ENCODE results near the gene SEC62.

The SEC62 gene

GRCh38 chr3:170022336-170022735, 55.7 kb downstream of the SEC62 start:
- no peak for DNase-seq

DNA sequence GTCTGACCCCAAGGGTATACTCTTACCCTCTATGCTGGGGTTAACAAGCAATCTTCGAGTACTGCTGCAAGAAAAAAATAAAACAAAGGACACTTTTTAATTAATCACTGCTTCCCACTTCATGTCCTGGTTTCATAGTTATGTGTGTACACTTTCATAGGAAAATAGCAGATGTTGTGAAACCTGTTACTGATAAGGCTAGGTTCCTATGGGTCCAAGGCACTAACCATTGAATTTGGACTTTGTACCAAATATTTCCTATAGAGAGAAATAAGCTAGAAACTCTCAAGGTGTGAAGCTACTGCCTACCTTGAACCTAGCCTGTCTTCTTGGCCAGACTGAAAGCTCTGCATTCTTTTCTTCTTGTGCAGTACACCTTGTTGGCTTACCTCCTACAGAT, 56.6 kb downstream of the SEC62 start:
- DNase-seq = no peak

DNA sequence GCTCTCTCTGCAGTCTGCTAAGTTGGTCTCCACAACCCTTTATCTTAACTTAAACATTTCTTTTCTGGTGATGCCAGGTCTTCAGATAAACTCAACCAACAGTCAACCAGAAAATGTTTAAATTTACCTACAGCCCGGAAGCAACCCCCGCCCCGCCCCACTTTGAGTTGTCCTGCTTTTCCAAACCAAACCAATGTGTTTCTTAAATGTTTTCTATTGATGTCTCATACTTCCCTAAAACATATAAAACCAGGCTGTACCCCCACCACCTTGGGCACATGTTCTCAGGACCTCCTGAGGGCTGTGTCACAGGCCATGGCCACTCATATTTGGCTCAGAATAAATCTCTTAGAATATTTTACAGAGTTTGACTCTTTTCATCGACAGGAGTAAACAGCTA, 58.0 kb downstream of the SEC62 start:
- no peak for DNase-seq

- no peak for DNase-seq
Observed at GRCh38 chr3:170027233-170028102, 60.9 kb downstream of the SEC62 start.

DNA sequence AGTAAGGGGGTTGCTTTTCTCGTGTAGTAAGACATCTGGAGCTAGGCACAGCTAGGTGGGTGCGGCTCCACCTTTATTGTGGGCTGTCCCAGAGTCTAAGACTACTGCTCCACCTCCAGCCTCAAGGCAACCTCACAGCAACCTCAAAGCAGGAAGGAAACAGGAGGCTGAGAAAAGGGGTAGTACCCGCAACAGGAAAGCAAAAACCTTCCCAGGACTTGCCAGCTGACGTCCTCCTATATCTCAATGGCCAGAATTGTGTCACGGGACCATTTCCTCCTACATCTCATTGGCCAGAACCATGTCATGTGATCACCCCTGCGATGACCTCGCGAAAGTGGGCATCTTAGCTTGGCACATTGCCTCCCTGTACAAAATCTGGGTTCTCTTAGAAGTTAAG, 66.9 kb downstream of the SEC62 start:
- DNase-seq = no peak

GRCh38 chr3:170037463-170038433, 71.1 kb downstream of the SEC62 start, which contains the start of gene GPR160:
Gene GPR160 (plus strand): TSS chr3:170037995. CDS start chr3:170083973, 45,978 bp downstream.
- peak; percentile 3 for DNase-seq

DNA sequence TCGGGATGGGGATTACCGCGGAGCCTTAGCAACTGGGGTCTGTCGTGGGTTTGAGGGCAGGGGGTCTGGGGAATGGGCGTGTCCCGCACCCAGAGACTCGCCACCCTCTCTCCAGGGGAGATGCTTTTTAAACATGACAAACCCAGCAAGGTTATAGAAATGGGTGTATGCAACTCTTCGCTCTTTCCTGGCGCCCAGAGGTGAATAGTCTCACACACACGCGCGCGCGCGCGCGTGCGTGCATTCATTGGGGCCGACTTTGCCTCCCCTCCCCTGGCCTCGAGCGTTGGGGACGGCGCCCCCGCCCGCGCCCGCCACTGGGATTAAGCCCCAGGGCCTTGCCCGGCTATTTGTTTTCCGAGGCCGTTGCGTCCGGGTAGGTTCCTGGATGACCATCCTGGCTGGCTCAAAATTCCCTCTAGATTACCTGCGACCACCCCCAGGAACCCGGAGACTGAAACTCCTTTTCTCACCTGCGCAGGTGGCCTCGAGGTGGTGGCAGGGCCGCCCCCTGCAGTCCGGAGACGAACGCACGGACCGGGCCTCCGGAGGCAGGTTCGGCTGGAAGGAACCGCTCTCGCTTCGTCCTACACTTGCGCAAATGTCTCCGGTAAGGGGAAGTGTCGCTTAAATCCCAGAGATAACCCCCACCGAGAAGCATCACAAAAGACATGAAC, 72.0 kb downstream of the SEC62 start:
- DNase-seq = no peak

GRCh38 chr3:170040418-170040817, 73.8 kb downstream of the SEC62 start:
- DNase-seq = no peak

DNA sequence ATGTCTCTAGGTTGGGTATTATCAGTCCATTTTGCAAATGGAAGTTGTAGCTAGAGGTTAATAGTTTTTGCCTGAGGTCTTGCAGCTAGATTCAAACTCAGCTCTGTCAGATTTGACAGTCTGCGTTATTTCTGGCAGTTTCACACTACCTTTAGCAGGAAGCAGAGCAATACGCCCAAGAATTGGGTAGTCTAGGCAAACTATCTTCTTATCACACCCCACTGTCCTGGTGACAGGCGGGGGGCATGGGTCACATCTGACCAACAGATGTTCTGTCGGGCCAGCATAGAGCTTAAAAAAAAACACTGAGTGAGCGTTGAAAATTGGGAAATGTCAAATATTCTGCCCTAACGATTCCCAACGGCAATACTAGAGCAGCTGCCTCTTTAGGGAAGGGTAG, 76.9 kb downstream of the SEC62 start:
- no peak for DNase-seq

DNA sequence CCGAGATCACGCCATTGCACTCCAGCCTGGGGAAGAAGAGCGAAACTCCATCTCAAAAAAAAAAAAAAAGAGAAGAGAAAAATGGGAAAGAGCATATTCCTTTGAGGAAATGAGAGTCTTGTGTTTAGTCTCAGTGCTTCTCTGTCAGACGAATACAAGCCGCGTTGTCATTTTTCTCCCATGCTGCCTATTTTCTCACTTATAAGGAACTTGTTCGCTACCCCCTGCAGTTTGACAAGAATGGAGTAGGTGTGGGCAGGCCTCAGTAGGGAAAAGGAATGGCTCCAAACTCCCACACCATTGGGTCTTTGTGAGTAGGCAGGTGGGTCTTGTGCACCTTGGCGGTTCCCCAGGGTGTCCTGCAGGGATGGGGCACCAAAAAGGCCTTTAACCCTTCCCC, 77.7 kb downstream of the SEC62 start:
- no peak for DNase-seq

DNA sequence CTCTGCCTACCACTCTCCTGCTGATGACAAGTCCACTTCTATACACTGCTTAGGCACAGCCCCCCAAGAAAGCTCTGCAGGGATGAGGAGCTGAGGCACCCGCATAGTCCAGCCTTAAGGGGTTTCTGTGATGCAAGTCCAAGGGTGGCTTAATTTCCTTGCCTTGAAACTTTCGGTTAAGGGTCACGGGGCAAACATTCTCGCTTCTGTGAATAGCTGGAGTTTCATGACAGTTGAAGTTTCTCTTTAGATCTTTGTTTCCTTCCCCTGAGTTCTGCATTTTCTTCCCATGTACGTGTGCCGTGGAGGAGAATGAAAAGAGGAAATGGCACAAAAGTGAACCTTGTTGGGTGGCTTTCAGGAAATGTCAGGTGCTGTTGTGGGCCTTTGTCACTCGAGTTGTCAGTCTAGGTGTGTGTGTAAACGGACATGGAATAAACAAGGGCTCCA, 78.2 kb downstream of the SEC62 start:
- peak; percentile 8 for DNase-seq

DNA sequence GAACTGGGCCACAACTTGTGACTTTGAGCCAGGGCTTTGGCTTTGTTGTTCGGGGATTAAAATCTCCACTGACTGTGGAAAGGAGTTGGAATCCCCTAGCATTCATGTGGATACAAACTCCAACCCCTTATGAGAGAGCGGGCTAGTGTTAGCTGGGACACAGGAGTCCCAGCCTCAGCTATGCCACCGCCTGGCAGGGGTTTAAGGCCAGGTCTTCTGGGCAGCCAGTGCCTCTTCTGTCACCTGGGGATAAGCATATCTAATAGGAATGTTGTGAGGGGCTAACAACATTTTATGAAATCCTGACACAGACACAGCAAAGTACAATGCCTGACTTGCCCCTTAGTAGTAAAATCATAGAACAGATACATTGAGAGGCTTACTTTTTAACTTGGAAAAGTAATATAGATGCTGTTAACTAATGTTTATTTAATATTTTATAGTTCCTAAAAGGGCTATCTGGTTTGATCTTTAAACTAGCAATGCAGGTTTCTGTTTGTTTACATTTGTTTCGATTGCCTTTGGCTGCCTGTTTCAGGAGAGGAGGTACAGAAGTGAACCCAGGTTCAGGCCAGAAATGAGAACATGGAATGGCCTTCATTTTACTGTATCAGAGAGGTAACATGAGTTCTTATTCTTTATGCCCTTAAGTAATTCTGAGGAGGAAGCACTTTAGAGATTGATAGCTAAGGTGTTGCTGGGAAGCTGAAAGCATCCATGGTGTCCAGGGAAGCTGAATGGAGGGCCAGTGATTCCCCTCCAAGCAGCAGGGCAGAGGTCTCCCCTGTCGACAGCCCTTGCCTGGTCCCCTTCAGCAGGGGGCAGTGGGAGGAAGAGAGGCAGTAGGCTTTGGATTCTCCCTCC, 79.9 kb downstream of the SEC62 start:
- DNase-seq = no peak

- no peak for DNase-seq
Observed at GRCh38 chr3:170047133-170047404, 80.5 kb downstream of the SEC62 start.

Data from midbrain (tissue), 1 donor.